COLO829 (cell line): ENCODE measurements around the gene LRRC27.

Source experiments
- DNase-seq: peaks from one replicate; pipeline ENCODE4 v3.0.0; 2012; ENCODE audit warnings: low spot score

The LRRC27 gene

DNA sequence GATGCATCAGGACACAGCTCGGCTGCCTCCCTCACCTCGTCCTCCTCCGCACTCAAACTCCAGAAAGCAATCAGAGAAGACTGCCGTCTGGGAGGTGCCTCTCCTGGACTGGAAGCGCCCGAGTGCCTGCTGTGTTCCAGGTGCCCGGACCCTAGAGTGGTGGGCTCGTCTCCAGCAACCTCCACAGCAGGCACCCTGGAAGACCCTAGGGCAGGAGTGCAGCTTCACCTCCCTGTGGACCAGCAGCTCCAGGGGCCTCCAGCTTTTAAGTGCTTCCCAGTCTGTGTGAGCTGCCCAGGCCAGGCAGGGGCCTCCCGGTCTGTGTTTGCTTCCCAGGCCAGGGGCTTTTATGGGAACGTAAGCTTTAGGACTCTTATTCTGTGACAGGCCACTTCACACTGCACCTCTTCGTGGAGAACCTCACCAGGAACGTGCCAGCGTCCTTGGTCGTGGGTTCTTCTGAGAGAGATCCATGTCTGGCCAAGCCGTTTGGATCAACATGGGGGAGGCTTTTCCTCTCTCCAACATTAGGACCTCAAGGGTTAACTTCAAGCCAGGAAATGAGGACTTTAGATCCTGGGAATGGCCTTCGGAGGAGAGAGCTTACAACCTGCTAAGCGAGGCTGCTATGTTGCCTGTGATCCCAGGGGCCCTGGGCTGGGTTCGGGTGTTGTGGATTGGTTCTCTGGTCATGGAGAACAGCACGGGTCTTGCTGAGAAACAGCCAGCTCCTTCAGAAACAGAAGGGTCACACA, 59.1 kb downstream of the LRRC27 start:
- no peak for DNase-seq

DNA sequence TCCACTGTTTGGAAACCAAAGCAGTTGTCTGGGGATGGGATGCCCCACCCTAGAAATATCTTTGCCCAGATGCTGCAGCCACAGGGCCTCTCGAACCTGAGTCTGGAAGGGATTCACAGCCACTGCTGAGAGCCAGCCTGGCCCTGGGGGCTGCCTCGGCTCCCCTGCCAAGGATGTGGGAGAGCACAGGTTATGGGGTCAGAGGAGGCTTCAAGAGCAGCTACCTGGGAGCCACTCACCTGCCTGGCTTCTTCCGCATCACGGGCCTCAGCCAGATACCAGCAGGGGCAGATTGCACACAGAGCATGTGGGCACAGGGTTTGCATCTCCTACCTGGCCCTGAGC, 59.7 kb downstream of the LRRC27 start:
- no peak for DNase-seq

DNA sequence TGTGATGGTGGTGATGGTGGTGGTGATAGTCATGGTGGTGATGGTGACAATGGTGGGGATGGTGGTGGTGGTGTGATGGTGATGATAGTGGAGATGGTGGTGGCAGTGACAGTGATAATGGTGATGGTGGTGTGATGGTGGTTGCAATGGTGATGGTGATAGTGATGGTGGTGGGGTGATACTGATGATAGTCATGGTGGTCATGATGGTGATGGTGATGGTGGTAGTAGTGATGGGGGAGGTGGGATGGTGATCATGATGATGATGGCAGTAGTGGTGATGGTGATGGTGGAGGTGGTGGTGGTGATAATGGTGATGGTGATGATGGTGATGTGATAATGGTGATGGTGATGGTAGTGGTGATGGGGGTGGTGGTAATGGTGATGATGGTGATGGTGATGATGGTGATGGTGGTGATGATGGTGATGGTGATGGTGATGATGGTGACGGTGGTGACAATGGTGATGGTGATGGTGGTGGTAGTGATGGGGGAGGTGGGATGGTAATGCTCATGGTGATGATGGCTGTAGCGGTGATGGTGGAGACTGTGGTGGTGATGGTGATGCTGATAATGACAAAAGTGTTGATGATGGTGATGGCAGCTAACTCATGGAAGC, 60.3 kb downstream of the LRRC27 start:
- DNase-seq: no peak

- DNase-seq: no peak
Measured at GRCh38 chr10:132392811-132393694, 61.1 kb downstream of the LRRC27 start.

DNA sequence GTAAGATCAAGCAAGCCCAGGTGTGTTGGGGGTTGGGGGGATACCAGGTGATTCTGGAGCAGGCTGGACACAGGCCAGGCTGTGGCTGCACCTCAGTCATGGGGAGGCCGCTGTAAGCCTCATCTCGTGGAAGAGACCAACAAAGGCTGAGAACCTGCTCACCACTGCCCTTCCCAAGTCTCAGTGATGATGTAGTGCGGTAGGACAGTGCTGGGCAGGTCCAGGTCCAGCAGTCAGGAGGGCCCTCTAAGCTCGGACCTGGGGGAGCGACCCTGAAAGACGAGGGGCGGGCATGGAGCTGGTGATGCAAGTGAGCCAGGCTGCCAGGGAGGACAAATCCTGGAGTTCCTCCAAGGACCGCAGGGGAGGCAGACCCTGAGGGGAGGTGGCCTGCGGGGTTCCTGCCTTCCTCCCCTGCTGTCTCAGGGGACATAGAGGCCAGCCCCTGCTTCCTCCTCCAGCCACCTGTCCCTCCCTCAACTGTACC, 61.7 kb downstream of the LRRC27 start:
- no peak for DNase-seq

DNA sequence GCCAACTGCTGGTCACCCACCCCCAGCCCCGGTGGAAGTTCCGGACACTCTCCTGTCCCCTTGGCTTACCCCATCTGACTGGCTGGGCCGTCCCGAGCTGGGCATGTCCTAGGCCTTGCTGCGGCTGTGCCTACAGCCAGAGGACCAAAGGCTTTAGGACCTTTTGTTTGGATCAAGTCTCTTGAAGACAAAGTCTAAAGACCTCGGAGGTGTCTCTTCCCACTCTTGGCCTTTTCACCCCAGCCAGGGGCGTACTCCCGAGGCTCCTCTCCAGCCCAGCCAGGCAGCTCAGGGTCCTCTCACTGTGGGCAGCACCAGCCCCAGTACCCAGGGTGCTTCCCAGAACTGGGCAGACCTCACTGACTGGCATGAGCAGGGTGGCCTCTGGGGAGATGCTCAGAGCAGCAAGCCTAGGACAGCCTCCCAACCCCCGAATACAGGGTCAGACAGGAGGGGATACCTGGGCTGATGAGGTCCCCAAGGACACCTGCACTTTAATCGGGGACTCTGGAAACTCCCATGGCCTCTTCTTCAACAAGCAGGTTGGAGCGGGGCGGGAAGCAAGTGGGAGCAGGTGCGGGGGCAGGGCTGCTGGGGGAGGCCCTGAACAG, 62.3 kb downstream of the LRRC27 start:
- DNase-seq: no peak

- DNase-seq: no peak
Measured at GRCh38 chr10:132394936-132395703, 63.1 kb downstream of the LRRC27 start.

- DNase-seq: no peak
Measured at GRCh38 chr10:132395704-132396493, 63.9 kb downstream of the LRRC27 start.

GRCh38 chr10:132396494-132397035, 64.6 kb downstream of the LRRC27 start:
- DNase-seq: no peak

- no peak for DNase-seq
Measured at GRCh38 chr10:132397036-132397541, 65.1 kb downstream of the LRRC27 start, which contains the start of gene PWWP2B. Gene PWWP2B, plus strand, starts transcription at chr10:132397200. Its CDS starts 27 bp downstream, at chr10:132397227.

DNA sequence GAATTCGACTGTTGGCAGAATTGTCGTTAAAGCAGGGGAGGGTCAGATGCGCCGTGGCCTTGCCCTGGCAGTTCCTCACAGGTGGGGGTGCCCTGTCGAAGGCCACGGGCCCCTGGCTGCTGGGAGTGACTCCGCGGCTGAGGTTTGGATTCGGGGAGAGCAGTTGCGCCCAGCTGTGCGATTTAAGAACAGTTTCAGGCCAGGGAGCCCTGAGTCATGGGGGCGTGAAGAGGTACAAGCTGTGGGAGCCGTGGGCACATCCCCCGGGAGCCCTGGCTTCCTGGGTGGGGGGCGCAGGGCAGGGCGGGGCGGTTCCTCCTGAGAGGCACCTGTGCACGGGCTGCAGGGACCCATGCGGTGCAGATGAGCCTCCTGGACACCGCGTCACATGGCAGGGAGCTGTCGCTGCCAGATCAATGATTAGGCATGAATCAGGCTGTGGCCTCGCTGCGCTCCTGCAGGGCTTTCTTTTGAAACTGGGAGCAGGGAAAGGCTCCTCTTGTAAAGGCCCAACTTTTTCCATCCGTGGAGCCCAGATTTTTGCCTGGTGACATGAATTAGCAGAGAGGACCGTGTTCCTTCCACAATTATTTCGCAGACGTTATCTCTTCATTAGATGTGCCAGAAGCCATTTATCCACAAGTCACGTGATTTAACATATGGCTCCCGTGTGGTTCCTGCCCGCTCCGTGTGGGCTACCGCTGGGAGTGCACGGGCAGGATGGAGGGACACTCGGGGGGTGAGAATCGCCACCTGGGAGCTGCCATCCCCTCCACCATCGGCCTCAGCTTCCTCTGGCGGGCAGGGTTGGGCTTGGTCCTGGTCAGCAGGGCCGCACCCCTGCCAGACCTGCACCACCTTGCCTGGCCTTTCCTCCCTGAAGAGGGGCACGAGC, 65.9 kb downstream of the LRRC27 start:
- no peak for DNase-seq

GRCh38 chr10:132398566-132398991, 66.6 kb downstream of the LRRC27 start:
- DNase-seq: no peak

DNA sequence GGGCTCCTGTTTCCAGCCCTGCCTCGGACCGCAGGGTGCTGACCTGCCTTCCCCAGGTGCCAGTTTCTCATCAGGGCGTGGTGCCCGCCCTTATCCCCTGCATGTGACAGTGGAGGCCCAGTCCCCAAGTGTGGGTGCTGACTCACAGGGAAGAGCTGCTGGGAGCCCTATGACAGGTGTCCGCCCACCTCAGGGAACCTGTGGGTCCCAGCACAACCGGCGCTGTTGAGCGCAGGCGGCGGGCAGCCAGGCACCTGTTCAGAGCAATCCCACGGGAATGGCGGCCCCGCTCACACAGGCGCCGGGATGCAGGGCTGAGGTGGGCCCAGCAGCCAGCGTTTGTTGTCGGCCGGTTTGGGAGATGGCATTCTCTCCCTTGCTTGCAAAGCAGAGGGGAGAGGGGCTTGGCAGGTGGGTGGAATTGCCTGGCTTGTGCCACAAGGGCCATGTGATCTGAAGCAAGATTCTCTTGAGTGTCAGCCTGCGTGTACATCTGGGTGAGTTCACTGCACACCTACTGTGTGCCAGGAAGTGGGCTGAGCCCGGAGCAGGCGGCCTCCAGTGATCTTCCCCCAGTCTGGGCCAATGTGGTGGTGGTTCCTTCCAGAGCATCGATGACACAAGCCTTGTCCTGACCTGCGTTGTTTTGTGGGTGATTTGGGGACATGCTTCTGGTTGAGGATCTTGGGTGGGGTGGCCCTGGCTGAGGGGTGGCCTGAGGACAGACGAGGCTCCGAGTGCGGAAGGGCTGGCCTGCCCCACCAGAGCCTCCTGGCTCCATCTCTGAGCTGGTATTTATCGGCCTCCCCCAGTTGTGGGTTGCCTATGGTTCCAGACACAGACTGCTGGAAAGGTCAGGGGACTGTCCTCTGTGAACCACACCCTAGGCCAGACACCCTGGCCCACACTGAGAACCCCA, 67.4 kb downstream of the LRRC27 start:
- DNase-seq: no peak

- DNase-seq: no peak
Measured at GRCh38 chr10:132400041-132400546, 68.1 kb downstream of the LRRC27 start.

DNA sequence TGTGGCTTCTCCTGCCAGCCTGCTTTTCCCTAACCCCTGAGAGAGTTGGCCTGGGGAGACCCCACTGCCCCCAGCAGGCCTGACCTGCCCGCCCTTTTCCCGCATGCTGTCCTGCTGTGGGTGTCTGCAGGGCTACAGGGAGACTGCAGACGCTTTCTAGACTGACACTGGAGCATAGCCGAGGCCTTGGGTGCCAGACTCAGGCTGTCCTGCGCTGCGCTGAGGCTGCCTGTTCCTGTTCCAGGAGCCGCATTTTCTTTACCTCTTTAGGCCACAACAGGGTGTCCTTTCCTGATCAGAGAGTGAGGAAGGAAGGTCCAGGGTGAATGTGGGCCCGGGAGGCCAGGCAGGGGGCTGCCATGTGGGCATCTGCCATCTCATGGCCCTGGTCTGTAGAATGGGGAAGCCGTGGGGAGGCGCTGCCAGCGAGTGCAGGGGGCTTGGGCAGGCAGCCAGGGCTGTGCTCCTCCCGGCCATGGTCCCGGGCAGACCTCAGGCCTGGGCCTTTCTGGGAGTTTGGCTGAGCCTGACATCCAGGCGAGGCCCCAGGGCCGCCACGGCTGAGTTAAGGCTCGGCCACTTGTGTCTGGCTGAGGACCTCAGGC, 68.7 kb downstream of the LRRC27 start:
- DNase-seq: no peak

DNA sequence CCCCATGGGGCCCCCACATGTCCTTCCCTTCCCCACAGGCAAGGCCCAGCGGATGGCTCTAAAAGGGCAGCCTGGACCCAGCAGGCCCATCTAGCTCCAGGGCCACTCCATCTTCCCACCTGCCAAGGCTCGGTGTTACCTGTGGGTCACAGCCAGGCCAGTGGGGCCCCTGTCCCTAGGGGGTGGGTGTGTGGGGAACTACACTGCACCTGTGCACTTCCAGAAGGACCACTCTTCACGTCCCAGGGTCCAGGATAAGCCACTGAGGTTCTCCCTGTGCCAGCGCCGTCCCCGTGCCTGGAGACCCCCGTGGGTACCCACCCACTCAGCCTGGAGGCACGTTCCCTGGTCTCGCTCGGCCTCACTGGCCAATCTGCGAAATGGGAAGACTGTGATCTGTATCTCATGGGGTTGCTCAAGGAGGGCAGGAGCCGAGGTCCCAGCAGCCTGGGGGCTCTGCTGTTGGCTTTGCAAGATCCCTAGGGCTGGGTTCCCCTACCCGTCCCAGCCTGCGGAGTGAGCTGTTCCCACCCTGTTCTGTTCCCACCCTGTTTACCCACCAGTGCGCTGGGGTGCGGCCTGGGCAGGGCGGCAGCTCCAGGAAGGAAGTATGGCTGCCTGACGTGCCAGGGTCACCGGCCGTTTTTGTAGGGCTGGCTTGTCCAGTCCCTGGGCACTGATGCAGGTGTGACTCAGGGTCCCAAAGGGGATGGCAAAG, 69.6 kb downstream of the LRRC27 start:
- no peak for DNase-seq
